Fibroblast of skin of scalp (primary cell): ENCODE results near the gene FMN2.
A peak's percentile ranks its signal among the peaks of the same experiment; 100 is the strongest.

Experiments
- DNase-seq: peaks from one replicate; pipeline ENCODE4 v3.0.0-alpha.2; 2013

FMN2 gene

DNA sequence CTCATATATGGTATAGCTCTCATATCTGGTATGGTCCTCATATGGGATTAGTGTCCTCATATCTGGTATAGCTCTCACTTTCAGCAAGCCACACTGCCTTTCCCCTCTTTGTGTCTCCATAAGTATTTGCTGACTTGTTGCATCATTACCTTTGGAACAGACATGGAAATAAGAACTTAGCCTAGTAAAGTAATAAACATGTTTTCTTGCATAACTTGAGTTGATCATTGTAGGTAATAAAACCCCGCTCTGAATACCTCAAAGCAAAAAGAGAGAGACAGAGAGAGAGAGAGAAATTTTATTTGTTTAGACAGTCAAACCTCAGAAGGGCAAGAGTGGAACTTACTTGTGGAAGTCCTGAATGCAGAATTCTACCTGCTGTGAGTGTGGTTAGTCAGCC, 350.0 kb downstream of the FMN2 start:
- no peak for DNase-seq

DNA sequence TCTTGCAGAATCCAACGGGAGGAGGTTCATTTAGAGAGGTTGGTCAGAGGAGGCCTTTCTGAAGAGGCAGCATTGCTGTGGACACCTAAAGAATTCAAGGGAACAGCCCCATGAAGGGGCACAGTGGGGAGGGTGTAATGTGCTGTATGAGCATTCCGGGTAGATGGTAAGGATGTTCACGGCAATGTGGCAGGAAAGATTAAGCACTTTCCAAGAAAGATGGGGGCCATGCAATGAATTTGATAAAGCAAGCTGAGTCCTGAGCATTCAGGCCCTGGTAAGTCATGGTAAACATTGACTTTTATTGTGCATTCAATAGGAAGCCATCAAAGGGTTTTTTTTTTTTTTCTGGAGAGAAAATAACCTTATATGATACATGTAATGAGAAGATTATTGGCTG, 353.7 kb downstream of the FMN2 start:
- no peak for DNase-seq

DNA sequence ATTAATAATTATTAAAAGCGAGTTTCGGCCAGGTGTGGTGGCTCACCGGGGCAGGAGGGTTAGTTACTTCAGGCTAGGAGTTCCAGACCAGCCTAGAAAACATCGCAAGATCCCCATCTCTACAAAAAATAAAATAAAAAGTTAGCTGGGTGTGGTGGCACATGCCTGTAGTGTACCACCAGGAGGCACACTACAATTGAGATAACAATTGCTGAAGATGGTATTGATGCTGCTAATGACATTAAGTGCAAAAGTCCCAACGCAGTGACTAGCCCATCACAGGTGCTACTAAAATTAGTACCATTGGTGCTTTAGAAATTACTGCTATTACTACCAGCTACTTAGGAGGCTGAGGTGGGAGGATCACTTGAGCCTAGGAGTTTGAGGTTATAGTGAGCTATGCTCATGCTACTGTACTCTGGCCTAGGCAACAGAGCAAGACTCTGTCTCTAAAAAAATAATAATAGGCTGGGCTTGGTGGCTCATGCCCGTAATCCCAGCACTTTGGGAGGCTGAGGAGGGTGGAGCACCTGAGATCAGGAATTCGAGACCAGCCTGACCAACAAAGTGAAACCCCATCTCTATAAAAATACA, 363.6 kb downstream of the FMN2 start:
- DNase-seq = peak; percentile 29

DNA sequence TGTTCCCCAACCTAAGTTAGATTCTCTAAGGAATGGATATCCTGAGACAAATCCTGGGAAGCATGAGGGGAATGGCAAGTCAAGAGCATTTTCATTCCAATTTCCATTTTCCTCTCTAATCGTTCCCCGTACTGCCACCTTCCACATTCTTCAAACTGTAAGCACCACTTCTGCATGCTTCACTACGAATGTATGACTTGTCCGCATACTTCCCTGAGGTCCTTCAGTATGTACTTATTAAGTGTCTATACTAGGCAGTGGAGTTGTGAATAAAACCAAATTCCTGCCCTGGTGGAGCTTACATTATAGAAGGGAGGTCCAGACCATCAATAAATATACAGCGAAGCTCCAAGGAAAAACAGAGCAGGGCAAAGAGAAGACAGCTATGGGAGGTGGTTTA, 365.5 kb downstream of the FMN2 start:
- no peak for DNase-seq

DNA sequence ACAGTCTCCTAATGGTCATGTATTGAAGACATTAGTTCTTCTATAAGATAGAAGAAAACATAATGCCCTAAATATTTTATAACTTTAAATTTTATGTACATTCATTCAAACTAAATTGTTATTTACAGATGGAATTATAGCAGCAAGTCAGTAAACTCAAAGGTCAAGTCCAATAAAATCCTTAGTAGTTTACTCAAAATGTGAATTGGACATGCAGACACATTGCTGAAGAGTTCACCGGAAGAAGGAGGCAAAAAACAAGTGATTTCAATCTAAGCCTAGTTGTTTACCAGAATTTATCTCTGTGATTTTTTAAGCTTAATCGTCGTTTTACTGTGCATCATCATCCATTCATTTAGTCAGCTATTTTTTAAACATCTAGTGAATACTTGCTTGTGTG, 370.6 kb downstream of the FMN2 start:
- DNase-seq = no peak

DNA sequence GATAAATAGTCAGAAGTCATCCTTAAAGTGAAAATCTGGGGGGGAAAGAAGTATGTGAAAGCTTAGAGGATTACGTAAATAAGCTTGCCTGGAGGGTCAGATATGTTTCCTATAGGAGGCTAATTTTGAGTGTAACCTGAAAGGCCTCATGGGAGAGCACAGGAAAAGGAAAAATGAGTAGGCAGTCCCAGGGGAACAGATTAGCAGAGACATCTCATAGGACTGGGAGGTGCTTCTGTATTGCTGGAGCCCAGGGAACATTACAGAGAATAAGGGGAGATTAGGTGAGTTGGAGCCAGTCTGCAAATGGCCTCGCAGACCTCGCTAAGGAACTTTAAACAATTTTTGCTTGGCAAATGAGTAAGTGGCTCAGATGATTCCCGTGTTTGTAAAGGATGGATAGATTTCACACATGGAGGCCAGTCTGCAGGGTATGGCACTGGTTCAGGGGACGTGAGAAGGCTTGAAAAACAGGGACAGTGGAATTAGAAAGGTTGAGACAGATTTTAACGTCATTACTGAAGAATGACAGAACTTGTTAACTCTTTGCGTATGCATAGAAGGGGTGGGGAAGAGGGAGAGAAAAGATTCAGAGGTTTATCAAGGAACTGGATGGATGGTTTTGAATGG, 371.2 kb downstream of the FMN2 start:
- DNase-seq = peak; percentile 69

DNA sequence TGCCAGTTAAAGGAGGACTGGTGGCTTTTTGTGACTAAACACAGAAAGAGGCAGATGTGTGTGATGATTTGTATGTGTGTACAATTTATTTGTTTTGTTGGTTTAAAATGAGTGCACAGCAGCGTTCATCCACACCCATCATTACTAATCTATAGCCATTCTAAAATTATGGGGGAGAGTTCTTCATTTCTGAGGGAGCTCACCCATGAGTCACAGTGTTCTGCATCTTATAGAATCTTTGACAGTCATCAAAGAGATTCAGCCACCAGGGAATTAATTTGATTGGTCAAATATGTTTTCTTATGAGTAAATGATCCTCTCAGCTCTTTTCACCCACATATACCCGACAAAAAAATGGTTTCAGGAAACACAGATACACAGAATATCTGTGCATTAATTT, 372.4 kb downstream of the FMN2 start:
- DNase-seq = peak; percentile 60

DNA sequence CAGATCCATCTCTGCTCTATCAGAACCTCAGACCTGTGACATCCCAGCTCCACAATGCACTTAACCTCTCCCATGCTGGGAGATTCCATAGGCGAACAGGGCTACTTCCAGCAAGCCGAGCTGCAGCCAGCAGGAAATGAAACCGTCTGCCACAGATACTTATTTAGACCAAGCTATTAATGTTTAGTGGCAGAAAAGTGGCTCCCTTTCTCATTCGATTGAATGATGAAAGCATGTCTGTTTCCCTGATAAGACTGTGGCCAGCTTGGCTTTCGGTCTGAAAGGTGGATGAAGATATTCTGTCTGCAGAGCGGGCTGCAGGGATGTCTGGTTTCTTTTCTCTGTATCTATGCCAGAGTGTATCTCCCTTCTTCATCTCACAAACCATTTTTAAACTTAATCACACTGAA, 373.9 kb downstream of the FMN2 start:
- DNase-seq = peak; percentile 44

DNA sequence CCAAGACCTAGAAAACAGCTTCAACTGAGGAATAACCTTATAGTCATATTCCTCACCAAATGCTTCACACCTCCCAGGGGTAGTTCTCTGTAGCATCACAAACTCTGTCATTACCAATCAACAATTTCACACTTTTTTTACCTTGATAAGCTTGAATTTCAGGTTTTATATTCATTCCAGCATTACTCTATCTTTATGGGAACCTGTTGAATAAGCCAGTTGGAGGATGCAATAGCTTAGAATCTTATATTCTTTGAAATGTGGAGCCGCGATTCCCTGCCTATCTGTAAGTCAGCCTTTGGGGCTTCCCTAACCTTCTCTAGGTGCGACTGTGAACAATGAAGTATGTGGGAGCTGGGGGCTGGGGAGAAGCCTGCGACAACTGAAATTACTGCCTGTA, 374.8 kb downstream of the FMN2 start:
- DNase-seq = no peak

DNA sequence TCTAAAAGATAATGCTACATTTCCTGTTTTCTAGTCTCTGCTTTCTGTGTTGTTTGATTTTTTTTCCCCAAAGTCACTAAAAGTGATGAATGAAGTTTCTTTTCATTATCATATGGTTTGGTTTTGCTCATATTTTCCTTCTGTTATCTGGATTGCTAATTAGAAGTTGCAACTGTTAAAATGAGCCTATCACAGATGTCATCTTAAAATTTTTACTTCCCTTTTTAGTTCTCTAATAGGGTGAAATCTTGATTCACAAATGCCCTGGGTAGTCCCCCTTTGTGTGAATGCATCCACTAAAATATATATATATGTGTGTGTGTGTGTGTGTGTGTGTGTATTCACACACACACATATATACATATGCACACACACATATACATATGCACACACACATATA, 376.2 kb downstream of the FMN2 start:
- no peak for DNase-seq

DNA sequence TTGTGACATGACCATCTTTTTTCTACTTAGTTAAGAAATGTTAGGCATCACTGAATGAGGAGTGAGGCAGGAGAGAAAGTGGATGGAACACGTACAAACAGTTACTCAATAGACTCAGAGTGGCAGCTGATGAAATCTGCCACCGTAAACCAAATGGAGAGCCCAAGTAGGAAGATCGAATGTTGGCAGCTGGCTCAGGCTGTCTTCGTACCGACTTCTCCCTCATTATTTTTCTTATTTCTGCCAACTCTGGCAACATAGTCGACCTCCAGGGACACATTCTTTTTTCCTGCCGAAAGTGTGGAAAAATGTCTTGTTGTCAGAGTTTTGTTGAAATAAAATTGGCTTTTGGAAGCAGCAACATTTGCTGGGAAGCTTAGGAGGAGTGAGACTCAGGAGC, 377.0 kb downstream of the FMN2 start:
- DNase-seq = peak; percentile 13

DNA sequence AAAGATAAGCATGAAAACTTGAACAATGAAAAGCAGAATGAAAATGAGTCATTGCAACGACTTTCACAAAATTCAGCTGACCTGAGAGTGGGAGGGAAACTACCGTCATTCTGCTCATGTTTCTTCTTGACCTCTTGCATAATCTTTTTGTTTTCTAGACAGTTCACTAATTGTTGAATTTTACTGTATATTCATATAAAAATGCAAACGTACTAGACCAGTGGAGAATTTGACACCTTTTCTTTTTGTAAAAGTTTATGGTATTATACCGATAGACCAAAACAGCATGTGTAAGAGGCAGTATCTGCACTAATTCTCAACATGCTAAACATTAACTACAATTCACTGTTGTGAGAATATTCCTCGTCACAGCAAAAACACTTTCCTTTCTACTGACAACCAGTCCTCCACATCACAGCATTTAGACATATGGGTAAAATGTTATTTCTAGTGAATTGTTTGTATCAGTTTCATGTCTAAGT, 382.5 kb downstream of the FMN2 start:
- DNase-seq = no peak

DNA sequence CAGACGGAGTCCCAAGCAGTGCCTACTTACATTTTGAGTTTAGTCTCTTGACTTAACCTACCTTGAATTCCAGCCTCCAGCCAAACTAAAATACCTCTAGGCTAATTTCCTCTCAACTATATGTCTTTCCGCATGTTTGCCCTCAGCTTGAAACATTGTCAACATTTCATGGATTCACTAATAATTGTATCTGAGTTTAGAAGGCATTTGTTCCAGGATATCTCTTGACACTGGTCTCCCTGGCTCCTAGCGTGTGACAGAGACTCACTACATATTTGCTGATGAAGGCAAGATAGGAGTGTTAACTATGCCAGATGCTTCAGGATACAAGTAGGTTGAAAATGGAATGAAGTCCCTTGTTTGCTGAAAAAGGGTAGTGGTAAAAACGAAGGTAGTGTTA, 384.1 kb downstream of the FMN2 start:
- no peak for DNase-seq

DNA sequence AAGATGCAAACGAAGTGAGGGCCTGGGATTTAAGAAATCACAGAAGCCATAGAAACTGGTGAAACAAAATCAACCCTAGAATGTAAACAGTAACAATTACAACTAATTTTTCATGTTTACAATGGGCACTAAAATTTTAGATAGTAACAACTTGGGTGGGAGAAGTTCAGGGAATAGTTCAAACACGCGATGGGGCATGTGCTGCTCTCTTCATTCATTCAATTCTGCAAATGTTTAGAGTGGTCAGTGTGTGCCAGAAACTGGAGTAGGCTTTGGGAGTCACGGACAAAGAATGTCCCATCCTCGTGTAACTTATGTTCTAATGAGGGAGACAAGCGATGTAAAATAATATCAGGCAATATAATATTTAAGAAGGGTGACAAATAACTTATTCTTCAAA, 386.9 kb downstream of the FMN2 start:
- no peak for DNase-seq

DNA sequence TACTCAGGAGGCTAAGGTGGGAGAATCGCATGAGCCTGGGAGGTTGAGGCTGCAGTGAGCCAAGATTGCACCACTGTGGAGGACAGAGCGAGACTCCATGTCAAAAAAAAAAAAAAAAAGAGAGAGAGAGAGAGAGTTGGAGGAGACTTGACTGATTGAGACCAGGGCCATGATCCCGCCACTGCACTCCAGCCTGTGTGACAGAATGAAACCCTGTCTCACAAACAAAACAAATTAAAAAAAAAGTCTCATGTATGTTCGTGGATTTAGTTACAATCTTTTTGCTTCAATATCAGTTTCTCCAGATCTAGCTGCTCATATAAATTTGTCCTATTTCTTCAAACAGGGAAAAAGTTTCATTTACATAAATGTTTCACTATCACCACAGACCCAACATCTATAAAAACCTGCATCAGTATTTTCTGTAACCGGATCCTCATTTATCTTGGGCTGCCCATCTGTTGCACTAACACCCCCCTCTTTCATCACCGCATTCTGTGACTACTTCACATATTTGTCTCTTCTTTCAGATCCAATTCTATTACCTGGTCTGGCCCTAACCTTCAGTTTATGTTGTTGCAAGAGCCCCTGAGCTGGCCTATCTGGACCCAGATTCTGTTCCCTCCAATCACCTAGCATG, 393.2 kb downstream of the FMN2 start:
- no peak for DNase-seq

DNA sequence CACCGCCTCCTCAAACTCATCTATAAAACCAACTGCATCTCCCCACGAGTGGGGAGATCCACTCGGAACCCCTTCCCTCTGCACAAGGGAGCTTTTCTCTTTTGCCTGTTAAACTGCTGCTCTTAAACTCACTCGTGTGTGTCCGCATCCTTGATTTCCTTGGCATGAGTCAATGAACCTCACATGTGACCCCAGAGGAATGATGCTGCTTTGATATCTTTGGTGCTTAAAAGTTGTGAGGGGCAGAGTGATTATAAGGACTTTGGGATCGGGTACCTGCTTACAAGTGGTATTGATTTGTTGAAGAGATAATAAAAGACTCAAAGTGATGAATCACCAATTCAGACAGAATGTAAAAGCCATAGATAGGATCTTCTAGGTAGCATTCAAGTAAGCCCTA, 394.9 kb downstream of the FMN2 start:
- DNase-seq = no peak

DNA sequence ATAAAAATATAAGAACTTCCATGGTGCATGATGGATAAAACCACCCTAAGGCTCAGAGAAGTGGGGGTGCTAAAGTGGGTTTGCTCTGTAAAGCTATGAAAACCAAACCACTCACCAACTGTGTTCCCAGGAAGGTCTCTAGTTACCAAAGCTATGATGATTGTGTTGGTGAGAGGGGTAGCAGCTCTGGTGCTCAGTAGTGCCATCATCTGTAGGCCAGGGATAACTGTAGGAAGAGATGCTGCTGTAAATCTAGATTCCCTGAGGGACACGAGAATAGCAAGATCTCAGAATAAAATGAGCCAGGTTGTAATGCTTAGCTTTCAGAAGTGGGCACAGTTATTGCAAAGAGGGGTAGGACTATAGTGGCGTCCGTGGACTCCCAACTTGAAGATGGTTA, 395.8 kb downstream of the FMN2 start:
- no peak for DNase-seq

DNA sequence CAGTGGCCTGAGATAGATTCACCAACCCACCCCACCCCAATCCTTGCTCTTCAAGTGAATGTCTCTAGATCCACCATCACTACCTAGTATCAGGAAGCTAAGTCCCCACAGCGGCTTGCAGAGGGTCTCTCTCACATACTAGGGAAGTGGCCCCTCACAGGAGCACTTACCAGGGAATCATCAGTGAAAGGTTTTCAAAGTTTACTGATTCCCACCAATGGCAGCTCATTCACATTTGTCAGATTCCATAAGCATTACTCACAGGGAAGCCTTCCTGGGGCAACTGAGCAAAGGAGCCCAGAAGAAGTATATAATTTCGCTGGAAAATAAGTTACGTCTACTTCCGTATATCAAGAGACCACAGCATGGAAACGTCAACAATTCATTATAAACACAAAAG, 399.5 kb downstream of the FMN2 start:
- DNase-seq = peak; percentile 68

DNA sequence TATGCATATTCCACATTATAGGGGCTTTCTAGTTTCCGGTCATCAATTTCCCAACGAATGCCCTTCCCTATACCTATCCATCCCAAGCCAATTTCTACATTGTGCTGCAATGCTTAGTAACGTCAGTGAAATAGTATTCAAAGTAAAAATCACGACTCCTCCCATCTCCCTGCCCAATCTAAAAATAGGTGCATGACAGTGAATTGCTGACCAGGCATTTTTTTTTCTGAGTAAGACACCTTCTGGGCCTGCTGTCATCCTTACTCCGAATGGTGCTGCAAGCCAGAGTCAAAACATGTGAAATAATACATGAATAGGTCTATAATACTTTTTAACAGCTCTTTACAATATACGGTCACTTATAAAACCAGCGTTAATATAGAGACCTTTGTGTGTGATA, 400.1 kb downstream of the FMN2 start:
- no peak for DNase-seq

DNA sequence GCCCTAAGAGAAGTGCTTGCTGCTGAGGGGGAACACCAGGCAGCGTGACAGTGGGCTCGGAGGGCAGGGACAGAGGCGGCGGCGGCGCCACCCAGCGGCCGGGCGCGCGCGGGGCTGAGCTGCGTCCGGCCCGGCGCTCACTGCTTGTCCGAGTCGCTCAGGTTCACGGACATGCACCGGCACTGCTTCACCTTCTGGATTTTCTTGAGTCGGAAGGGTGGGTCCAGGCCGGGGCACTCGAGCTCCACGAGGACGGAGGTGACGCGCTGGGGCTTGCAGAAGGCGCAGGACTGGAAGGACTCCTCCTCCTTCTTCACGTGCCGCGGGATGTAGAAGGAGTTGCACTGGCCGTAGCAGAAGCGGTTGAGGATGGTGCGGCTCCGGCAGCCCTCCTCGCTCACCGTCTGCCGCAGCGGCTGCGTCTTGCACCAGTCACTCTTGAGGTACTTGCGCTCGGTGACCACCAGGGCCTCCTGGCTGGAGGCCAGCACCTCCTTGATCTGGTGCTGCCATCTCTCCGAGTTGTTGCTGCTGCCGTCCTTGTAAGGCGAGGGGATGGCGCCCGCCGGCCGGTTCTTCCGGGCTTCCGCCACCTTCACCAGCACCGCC, 401.3 kb downstream of the FMN2 start:
- no peak for DNase-seq

DNA sequence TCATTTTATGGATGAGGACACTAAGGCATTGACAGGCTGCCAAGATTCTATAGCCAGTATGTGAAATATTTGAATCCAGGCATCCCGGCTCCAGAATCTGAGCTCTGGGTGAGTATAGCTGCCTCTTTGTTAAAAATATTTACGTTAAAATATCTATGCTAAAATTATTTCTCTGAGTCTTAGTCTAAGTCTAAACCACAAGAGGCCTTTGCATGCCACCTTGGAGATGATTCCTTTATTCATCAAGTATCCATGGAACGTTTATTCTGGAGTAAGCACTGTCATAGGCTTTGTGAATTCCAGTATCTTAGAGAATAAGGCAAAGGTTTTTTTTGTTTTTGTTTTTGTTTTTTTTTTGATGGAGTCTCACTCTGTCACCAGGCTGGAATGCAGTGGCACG, 403.9 kb downstream of the FMN2 start:
- peak; percentile 88 for DNase-seq

DNA sequence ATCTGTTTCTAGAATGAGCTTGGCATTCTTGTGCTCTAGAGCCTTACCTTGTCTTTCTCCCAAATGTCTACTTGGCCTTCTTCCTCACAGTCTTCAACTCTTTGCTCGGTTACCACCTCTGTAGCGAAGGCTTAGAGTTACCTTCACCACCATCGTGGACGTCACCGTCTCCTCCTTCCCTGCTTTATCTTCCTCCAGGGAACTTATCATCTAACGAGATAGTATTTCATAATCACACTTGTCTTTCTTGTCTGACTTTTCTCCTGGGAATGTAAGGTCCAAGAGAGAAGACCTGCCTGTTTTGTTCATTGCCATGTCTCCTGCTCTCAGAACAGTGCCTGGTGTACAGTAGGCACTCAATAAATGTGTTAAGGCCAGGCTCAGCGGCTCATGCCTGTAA, 404.7 kb downstream of the FMN2 start:
- DNase-seq = no peak

DNA sequence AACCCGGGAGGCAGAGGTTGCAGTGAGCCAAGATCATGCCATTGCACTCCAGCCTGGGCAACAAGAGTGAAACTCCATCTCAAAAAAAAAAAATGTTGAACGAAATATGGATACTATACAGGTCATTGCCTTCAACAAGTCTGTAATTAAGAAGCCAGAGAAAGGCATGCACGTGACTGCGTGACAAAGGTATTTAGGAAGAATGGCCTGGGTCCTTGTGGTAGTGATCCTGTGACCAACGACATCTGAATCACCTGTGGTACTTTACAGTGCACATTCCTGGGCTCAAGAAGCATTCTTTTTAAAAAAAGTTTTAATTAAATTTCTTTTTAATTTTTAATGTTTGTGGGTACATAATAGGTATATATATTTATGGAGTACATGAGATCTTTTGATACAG, 405.3 kb downstream of the FMN2 start:
- no peak for DNase-seq

DNA sequence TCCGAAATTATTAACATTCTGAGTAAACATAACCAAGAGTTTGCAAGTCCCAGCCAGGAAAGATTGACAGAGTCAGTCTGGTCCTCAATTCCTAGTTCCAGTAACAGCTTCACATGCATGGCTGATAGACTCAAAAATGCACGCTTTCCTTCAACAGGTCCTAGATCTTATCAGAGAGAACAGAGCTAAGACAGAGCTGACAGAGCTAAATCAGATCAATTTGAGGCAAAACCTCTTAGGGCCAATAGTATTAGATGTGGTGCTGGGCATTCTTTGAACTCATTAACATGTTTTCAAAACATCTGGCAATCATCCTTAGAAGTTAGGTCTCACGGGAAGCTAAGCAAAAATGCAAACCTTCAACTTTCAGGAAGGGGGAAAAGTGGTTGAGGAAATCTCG, 406.2 kb downstream of the FMN2 start:
- DNase-seq = no peak
